Epithelial cell of proximal tubule (primary cell): ENCODE data around the gene HCRT. TPM values are rescaled to one million over a fixed set of nuclear protein-coding genes. Genes with fewer than 3 reads are reported as not detected.

Experiments used
- DNase-seq: peaks from one replicate; pipeline ENCODE4 v3.0.0-alpha.2; 2011; ENCODE audit warnings: low read depth
- H3K4me3 ChIP-seq: 2 replicates; pipeline ENCODE4 v1.5.1; 2011; ENCODE audit warnings: low read depth, mild to moderate bottlenecking, low read length
- CTCF ChIP-seq: conservative IDR thresholded peaks from 2 replicates; pipeline ENCODE4 v1.5.1; 2012; ENCODE audit warnings: low read depth, mild to moderate bottlenecking, low read length
- total RNA-seq: library from RNA; depleted of rRNA; stranded (reverse); fragments of >200 nt; gene quantifications from 2 replicates; pipeline ENCODE4 v1.2.3, GENCODE V29; 2015

Gene HCRT
- total RNA-seq, 1 donor from 2014 or later: not detected

GRCh38 chr17:42138749-42139492 is 46.3 kb downstream of the HCRT start:
- no peak overlapping the region for H3K4me3 ChIP-seq
- no peak for TF ChIP-seq CTCF
- DNase-seq: no peak

- no peak for DNase-seq
- TF ChIP-seq CTCF: no peak
- no peak overlapping the region for H3K4me3 ChIP-seq
Measured at GRCh38 chr17:42136654-42137051, 48.6 kb downstream of the HCRT start.

GRCh38 chr17:42135664-42136653 is 49.3 kb downstream of the HCRT start:
- TF ChIP-seq CTCF: no peak
- no peak for DNase-seq
- no peak overlapping the region for H3K4me3 ChIP-seq

GRCh38 chr17:42135151-42135550 is 50.1 kb downstream of the HCRT start:
- TF ChIP-seq CTCF: no peak
- no peak overlapping the region for H3K4me3 ChIP-seq
- DNase-seq: no peak

Other genes with a start within 250 kb of the HCRT start
- gene CNP, start 218.7 kb downstream of the HCRT start, total RNA-seq: 69.8 and 75.9 TPM in 2 replicates
- gene DNAJC7, start 168.0 kb downstream of the HCRT start, total RNA-seq: 57.6 and 66.8 TPM in 2 replicates
- 37.7 and 53.3 TPM in 2 replicates for gene NKIRAS2, start 165.4 kb downstream of the HCRT start, total RNA-seq
- gene C17orf113, start 134.9 kb downstream of the HCRT start, total RNA-seq: 0.07 and 0.98 TPM in 2 replicates
- gene ZNF385C, start 87.0 kb downstream of the HCRT start, total RNA-seq: 0.07 TPM in 1 of 2 replicates, not detected in the other
- gene DHX58, start 72.7 kb downstream of the HCRT start, total RNA-seq: 2.7 and 4.6 TPM in 2 replicates
- 13.1 and 18.6 TPM in 2 replicates for gene KAT2A, start 64.1 kb downstream of the HCRT start, total RNA-seq
- not detected in 2 replicates for gene HSPB9, start 62.6 kb downstream of the HCRT start, total RNA-seq
- gene RAB5C, start 30.5 kb downstream of the HCRT start, total RNA-seq: 89.4 and 150 TPM in 2 replicates
- gene KCNH4, start 4.3 kb downstream of the HCRT start, total RNA-seq: not detected in 2 replicates
- 15.7 and 17.4 TPM in 2 replicates for gene GHDC, start 9.0 kb upstream of the HCRT start, total RNA-seq
- 16.0 and 19.5 TPM in 2 replicates for gene STAT5B, start 90.9 kb upstream of the HCRT start, total RNA-seq
- gene STAT5A, start 103.0 kb upstream of the HCRT start, total RNA-seq: 10.9 and 11.3 TPM in 2 replicates
- gene STAT3, start 203.0 kb upstream of the HCRT start, total RNA-seq: 63.0 and 82.0 TPM in 2 replicates
- gene CAVIN1, start 237.8 kb upstream of the HCRT start, total RNA-seq: 184 and 265 TPM in 2 replicates